HG03175 (cell line): ENCODE data around the gene CRELD1.

Source experiments
- ATAC-seq: cut with Tn5 transposase; IDR thresholded peaks from one replicate; pipeline ENCODE4 v1.9.1; 2021; ENCODE audit warnings: mild to moderate bottlenecking, moderate library complexity; ENCODE audit not compliant: unreplicated experiment

The CRELD1 gene

DNA sequence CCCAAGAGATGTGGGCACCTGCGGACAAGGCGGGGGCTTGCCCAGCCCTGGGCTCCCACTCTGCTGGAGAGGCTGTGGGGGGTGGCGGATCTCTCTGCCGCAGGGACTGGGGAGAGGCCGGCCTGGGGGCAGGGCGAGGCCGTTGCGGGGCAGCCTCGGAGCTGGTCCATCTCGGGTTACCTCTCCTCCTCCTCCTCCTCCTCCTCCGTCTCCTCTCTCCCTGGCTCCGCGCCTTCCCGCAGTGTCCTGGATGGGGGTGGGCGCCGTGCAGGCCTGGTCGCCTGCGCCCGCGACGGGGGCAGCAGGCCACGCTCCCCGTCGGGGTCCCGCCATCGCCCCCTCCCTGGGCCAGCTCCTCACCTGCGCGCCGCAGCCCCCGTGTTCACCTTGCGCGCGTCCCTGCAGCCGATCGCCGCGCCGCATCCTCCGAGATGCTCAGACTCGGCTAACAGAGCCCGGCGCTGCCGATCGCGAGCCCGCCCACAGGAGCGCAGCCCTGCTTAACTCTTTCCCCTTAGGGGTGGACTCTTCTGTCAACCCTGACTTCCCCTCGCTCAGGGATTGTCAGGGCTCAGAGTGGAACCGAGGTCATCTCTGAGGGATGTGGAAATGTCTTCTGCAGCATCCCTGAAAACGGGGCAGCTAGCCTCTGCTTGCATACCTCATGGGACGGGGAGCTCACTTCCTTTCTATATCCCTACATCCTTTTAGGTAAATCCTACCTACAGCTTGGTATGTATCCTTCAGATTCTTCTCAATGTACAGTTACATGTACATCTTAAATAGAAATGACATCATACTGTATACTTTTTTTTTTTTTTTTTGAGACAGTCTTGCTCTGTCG is 18.6 kb downstream of the CRELD1 start, which contains the start of gene PRRT3:
Gene PRRT3 (minus strand): TSS at position 447 of the 844 bp plus-strand sequence. CDS start 2,293 bp downstream, outside the sequence.
- peak; percentile 77 for ATAC-seq

DNA sequence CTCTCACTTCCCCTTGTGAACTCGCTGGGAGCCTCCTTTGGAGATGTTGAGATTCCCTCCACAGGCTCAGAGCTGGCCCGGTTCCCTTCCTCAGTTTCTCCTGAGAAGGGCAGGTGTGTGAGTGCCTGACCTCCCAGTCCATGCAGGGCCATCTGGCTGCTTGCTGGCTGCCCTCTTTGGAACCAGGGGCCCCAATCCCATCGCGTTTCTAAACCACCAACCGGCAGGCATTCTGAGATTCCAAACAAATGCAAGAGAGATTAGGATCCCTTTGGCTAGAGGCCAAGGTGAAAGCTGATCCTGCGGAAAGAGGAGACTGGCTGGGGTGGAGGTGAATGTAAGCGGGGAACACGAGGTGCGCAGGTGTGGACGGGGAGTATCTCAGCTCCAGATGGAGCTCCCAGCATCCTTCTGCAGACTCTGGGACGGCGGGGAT is 21.5 kb downstream of the CRELD1 start:
- no peak for ATAC-seq

DNA sequence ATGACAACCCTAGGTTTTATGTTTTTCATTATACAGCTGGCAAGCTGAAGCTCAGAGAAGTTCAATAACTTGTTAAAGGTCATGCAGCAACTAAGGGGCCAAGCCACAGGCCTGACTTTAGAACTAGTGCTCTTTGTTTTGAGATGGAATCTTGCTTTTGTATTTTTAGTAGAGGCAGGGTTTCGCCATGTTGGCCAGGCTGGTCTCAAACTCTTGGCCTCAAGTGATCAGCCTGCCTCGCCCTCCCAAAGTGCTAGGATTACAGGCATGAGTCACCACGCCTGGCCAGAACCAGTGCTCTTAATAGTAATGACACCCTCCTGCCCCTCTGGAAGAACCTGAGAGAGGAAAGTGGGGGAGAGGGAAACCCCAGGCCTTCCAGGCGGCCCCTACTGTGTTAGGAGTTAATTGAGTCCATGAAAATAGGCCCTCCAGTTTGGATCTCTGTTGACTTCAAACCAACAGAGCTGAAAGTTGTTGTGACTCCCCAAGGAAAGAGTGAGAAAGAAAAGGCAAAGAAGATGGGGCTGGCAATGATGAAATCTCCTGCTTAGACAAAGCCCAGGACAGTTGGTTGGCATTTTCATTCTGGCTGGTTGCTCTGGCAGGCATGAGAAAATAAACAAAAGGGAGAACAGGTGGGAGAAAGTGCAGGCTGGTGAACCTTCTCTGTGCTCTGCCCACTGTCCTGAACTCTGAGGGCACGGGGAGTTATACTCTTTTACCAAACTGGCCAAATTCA is 22.1 kb downstream of the CRELD1 start:
- no peak for ATAC-seq

DNA sequence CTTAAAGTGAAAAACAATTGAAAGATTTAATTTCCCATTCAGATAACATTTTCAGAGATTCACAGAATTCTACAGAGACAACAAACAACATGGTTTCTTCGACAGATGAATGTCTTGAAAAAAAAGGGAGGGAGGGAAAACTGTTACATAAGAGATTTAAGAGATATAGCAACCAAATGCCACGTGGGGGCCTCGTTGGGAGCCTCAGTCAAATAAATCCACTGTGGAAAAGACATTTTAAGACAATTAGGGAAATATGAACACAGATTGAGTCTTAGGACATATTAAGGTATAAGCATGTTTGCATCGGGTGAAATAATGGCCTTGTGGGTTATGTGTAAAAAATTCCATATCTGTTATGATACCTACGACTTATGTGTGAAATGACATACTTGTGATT is 23.6 kb downstream of the CRELD1 start:
- no peak for ATAC-seq

DNA sequence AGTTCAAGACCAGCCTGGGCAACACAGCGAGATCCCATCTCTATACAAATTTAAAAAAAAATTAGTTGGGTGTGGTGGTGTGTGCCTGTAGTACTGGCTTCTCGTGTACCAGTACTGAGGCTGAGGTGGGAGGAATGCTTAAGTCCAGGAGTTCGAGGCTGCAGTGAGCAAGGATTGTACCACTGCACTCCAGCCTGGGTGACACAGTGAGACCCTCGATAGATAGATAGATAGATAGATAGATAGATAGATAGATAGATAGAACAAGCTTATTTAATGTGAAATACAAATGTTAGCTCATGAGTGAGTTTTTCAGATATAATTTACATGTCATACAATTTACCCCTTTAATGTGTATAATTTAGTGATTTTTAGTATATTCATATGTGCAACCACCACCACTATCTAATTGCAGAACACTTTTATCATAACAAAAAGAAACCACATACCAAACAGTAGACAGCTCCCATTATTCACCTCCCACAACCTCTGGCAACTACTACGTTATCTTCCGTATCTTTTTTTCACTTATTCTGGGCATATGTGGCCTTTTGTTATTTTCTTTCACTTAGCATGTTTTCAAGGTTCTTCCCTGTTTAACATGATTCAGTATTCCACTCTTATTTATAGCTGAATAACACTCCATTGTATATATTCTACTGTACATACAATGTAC is 31.7 kb downstream of the CRELD1 start:
- ATAC-seq, result no peak

DNA sequence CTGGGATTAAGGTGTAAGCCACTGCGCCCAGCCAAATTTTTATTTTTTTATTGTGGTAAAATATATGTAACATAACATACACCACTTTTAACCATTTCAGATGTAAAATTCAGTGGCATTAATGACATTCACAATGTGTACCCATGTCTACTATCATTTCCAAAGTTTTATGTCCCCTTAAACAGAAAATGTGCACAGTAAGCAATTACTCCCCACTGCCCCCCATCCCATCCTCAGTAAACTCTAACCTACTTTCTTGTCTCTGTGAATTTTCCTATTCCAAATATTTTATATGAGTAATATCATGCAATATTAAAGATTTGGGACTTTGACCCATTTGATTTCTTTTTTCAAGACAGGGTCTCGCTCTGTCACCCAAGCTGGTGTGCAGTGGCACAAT is 33.2 kb downstream of the CRELD1 start:
- no peak for ATAC-seq

DNA sequence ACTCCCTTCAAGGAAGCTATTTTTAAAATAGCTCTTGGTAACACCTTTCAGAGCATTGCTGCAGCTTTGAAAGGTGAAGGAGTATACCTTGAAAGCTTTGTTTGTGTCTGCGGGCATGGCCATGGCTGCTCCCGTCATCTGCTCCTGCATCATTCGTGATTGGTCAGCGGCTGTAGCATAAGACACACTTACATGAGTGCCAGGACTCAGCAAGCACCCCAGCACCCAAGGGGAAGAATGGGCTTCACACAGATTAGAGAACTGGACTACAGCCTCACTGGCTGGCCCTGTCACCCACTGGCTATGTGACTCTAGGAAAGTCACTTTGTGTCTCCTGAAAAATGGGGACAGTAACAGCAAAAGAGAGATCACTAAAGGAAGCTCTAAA is 36.0 kb downstream of the CRELD1 start:
- ATAC-seq, result no peak

DNA sequence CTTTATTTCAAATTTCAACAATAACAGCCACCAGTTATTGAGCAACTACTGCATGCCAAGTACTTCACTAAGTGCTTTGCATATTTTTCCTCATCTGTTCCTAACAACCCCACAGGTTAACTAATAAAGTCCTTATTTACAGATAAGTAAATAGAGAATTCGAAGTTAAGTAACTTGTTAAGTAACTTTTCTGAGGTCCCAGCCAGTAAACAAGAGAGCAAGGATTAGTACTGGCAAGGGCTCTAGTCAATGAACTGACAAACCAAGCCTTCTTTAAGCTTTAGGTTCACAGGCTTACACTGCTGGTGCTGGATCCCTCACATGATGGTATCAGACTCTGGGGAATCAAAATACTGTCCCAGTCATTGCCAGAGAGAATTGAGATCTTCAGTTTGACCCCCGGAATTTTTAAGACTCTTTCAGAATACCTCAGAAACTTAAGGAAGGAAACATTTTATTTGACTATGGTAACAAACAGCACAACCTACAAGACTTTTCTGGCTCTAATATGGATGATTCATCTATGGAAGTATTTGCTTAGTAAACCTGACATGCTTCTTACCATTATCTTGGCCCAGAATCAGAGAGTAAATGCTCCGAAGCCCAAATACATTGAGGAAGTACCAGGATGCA is 36.5 kb downstream of the CRELD1 start:
- no peak for ATAC-seq

DNA sequence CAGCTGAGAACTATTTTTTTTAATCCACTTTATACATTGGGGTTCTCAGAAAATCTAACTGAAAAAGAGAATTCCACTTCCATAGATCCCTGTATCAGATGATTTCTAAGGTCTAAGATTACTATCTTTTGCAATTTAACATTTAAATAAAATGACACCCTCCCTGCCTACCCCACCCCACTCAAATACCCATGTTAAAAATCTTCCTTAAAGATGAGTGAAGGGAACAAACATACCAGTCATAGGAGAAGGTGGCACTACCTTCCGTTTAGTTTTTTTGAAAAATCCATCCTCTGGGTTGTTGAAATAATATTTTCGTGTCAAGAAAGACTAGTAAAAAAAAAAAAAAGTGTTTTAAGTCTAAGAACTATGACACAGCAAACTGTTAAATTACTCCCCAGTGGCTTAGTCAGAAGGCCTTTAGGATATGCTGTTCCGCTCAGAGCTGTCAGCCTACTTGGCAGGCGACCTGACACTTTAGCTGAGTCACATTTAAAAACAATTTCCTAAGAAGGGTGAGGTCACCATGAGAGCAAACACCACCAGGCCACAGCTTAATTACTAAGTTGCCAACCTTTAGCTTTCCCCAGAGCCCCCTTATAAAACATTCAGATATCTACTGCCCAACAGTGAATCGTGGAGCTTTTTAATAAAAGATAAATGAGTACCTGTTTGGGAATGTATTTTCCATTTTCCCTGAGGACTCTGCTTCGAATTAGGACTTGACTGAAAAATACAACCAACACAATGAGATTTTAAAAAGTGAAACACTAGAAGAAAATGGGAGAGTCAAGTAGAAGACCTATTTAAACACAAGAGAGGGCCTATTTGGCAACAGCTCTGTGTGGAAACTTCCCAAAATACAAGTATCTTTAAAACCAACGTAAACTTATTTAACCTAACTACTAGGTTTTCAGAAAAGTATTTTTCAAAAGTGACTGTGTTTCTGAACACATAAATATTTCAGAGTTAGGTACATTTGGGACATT is 43.4 kb downstream of the CRELD1 start:
- ATAC-seq, result no peak

DNA sequence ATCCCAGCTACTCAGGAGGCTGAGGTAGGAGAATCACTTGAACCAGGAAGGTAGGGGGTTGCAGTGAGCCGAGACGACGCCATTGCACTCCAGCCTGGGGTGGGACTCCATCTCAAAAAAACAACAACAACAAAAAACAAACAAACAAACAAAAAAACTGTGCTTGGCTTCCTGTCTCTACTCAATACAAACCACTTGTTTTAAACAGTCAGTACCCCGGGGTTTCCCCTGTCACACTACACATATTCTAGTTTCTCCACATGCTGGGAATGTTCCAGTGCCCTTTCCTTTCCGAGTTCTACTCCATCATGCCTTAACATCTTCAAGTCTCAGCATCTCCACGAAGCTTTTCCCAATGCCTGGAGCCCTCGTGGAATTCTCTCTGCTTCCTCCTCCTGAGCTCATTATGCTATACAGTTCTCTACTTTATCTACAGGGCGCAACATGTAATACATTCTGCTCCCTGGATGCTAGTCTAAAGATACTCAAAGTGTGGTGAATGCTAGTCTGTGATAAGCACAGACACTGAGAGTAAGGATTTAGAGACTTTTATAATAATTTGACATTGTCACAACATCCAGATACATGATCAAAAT is 45.2 kb downstream of the CRELD1 start:
- ATAC-seq, result no peak

DNA sequence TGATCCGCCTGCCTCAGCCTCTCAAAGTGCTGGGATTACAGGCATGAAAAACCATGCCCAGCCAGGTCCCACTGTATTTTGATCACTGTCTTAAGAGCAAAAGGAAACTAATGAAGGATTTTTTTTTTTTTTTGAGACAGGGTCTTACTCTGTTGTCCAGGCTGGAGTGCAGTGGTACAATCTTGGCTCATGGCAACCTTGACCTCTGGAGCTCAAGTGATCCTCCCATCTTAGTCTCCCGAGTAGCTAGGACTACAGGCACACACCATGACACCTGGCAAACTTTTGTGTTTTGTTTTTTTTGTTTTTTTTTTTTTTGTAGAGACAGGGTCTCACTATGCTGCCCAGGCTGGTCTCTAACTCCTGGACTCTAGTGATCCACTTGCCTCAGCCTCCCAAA is 46.6 kb downstream of the CRELD1 start:
- ATAC-seq, result no peak

DNA sequence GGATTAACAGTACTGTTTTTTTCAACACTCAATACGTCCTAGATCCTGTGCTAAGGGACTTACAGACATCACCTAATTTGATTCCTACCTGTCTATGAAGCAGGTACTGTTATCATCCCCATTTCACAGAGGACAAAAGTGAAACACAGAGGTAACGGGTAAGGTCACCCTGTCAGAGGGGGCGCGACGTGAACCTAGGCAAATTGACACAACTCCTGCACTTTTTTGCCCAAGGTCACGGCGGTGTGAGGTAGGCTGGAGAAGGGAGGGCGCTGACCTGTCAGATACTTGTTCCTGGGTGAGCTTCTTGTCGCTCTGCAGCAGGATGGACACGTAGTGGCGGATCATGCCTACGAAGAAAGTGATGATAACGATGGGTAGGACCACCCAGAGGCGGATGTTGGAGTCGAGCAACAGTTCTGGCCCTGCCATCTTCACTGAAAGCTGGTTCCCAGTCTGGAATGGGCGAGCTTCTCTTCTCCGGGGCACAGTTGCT is 52.6 kb downstream of the CRELD1 start:
- peak; percentile 32 for ATAC-seq

DNA sequence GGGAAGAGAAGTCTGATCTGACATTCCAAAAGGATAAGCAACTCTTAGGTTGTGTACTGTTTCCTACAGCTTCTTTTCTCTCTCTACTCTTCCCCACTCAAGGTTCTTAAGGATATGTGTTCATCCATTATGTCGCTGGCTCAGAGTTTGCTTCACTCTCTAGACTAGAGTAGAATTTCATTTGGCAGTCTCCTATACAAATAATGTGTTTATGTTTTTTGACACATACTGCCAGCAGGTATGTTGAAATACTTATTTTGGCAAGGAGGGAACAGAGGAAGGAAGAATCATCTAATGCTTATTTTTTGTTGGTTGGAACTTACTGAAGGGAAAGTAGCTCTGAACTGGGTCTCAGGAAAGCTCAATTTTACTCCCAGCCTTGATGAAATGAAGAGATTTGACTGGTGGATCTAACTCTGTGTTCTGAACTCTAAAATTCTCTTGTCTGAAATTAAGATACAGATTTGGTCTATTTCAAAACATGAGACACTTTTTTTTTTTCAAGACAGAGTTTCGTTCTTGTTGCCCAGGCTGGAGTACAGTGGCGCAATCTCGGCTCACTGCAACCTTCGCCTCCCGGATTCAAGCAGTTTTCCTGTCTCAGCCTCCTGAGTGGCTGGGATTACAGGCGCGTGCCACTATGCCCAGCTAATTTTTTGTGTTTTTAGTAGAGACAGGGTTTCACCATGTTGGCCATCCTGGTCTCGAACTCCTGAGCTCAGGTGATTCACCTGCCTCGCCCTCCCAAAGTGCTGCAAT is 60.6 kb downstream of the CRELD1 start:
- ATAC-seq, result no peak
